Right lobe of liver (tissue), 4 donors: ENCODE data around the gene CHMP4B.

Source experiments
- CTCF ChIP-seq, 4 donors: fragments of 200-600 bp in 3 of 4; fragments of 450-650 bp in 1 of 4; IDR thresholded peaks; one replicate each; pipeline versions ENCODE4 v1.5.1 to v1.8.0; 2016 to 2022; ENCODE audit warnings: antibody characterized with exemption in 4 of 4, mild to moderate bottlenecking in 2 of 4
- POLR2A ChIP-seq: fragments of 450-650 bp; IDR thresholded peaks from one replicate; pipeline ENCODE4 v1.6.1; 2017; ENCODE audit warnings: antibody characterized with exemption, mild to moderate bottlenecking
- donor health status: DM: no; HTN: no; CAD: no.
- donor health status: DM: no; HTN: no; CAD: no.
- donor health status: DM: no; HTN: yes; CAD: no.

GRCh38 chr20:33772439-33772838, 38.7 kb upstream of the CHMP4B start:
- no peak for TF ChIP-seq CTCF (IDR thresholded peaks at IDR 0.05)
- no peak for TF ChIP-seq POLR2A
